Ishikawa (cell line): ENCODE data around the gene MAGI1.

ENCODE experiments used
- CREB1 ChIP-seq: IDR thresholded peaks from 2 replicates; pipeline ENCODE4 v1.6.1; 2012; ENCODE audit warnings: low read depth
- EGR1 ChIP-seq: IDR thresholded peaks from 2 replicates; pipeline ENCODE4 v1.6.1; 2012
- EP300 ChIP-seq: IDR thresholded peaks from 2 replicates; pipeline ENCODE4 v1.6.1; 2012; ENCODE audit warnings: borderline replicate concordance
- MAX ChIP-seq: IDR thresholded peaks from 2 replicates; pipeline ENCODE4 v1.6.1; 2012
- NFIC ChIP-seq: IDR thresholded peaks from 2 replicates; pipeline ENCODE4 v1.6.1; 2012
- RAD21 ChIP-seq: IDR thresholded peaks from 2 replicates; pipeline ENCODE4 v1.6.1; 2012; ENCODE audit warnings: low read depth
- TAF1 ChIP-seq: IDR thresholded peaks from 2 replicates; pipeline ENCODE4 v1.6.1; 2012; ENCODE audit warnings: low read depth, mild to moderate bottlenecking
- TEAD4 ChIP-seq: IDR thresholded peaks from 2 replicates; pipeline ENCODE4 v1.6.1; 2012
- YY1 ChIP-seq: IDR thresholded peaks from 2 replicates; pipeline ENCODE4 v1.6.1; 2012; ENCODE audit warnings: low read depth
- ZBTB7A ChIP-seq: IDR thresholded peaks from 2 replicates; pipeline ENCODE4 v1.6.1; 2012; ENCODE audit warnings: low read depth
- TF ChIP-seq, protein P1 (sequence below): IDR thresholded peaks from 2 replicates; pipeline ENCODE4 v1.6.1; 2012; ENCODE audit warnings: low read depth, mild to moderate bottlenecking
- TF ChIP-seq, protein P2 (sequence below): IDR thresholded peaks from 2 replicates; pipeline ENCODE4 v1.6.1; 2012

DNA sequence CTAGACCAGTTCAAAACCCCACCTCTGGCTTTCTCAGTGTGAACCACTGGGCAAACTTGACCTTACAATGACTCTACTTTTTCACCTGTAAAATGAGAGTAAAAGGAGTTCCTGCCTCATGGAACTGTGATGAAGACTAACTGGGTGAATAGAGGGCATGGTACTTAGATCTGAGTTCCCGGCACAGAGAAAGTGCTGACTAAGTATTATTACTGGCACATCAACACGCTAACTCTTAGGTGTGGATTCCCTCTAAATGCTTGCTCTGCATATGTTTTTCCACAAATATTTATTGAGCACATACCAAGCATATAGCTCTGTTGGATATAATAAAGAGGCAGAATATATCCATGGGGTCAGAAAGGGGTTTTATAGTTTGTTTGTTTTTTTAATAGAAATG, 437.8 kb downstream of the MAGI1 start:
- TF ChIP-seq NFIC (no peak), YY1 (no peak), TEAD4 (no peak), EP300 (no peak), RAD21 (no peak), CREB1 (no peak), MAX (no peak), TAF1 (no peak), EGR1 (no peak), ZBTB7A (no peak)
- TF ChIP-seq, protein P1, sequence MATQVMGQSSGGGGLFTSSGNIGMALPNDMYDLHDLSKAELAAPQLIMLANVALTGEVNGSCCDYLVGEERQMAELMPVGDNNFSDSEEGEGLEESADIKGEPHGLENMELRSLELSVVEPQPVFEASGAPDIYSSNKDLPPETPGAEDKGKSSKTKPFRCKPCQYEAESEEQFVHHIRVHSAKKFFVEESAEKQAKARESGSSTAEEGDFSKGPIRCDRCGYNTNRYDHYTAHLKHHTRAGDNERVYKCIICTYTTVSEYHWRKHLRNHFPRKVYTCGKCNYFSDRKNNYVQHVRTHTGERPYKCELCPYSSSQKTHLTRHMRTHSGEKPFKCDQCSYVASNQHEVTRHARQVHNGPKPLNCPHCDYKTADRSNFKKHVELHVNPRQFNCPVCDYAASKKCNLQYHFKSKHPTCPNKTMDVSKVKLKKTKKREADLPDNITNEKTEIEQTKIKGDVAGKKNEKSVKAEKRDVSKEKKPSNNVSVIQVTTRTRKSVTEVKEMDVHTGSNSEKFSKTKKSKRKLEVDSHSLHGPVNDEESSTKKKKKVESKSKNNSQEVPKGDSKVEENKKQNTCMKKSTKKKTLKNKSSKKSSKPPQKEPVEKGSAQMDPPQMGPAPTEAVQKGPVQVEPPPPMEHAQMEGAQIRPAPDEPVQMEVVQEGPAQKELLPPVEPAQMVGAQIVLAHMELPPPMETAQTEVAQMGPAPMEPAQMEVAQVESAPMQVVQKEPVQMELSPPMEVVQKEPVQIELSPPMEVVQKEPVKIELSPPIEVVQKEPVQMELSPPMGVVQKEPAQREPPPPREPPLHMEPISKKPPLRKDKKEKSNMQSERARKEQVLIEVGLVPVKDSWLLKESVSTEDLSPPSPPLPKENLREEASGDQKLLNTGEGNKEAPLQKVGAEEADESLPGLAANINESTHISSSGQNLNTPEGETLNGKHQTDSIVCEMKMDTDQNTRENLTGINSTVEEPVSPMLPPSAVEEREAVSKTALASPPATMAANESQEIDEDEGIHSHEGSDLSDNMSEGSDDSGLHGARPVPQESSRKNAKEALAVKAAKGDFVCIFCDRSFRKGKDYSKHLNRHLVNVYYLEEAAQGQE = no peak
- TF ChIP-seq, protein P2, sequence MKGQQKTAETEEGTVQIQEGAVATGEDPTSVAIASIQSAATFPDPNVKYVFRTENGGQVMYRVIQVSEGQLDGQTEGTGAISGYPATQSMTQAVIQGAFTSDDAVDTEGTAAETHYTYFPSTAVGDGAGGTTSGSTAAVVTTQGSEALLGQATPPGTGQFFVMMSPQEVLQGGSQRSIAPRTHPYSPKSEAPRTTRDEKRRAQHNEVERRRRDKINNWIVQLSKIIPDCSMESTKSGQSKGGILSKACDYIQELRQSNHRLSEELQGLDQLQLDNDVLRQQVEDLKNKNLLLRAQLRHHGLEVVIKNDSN = no peak
